ENCODE measurements around the gene CREB3L1.

Gene CREB3L1

GRCh38 chr11:46293066-46293465 is 15.6 kb downstream of the CREB3L1 start:
- no peak overlapping the region for H3K4me3 ChIP-seq (ENCODE audit: low read length)
- no peak for TF ChIP-seq CTCF (conservative IDR thresholded peaks at IDR 0.05; ENCODE audit: low read depth, low read length)
- DNase-seq (ENCODE audit: low read depth) = no peak

- DNase-seq (ENCODE audit: low read depth) = peak; percentile 78
- TF ChIP-seq CTCF (conservative IDR thresholded peaks at IDR 0.05; ENCODE audit: low read depth, low read length) = no peak
These were observed 16.2 kb downstream of the CREB3L1 start for GRCh38 chr11:46293641-46294103.

GRCh38 chr11:46294365-46295309 is 17.2 kb downstream of the CREB3L1 start:
- peak; percentile 12 for TF ChIP-seq CTCF (conservative IDR thresholded peaks at IDR 0.05; ENCODE audit: low read depth, low read length)
- H3K4me3 ChIP-seq (ENCODE audit: low read length) = peak overlapping the region; percentile 44
- DNase-seq (ENCODE audit: low read depth) = peak; percentile 81

More at GRCh38 chr11:46293641-46294103, 16.2 kb downstream of the CREB3L1 start:
- no peak overlapping the region for H3K4me3 ChIP-seq (ENCODE audit: low read length)

- H3K4me3 ChIP-seq (ENCODE audit: low read length) = peak overlapping the region; percentile 55
- TF ChIP-seq CTCF (conservative IDR thresholded peaks at IDR 0.05; ENCODE audit: low read depth, low read length) = no peak
- DNase-seq (ENCODE audit: low read depth) = no peak
These were observed 18.0 kb downstream of the CREB3L1 start for GRCh38 chr11:46295312-46296058.

- DNase-seq (ENCODE audit: low read depth) = no peak
- peak overlapping the region; percentile 55 for H3K4me3 ChIP-seq (ENCODE audit: low read length)
- TF ChIP-seq CTCF (conservative IDR thresholded peaks at IDR 0.05; ENCODE audit: low read depth, low read length) = no peak
These were observed 18.6 kb downstream of the CREB3L1 start for GRCh38 chr11:46296059-46296527.

GRCh38 chr11:46296528-46297448 is 19.3 kb downstream of the CREB3L1 start:
- peak; percentile 92 for DNase-seq (ENCODE audit: low read depth)
- peak; percentile 90 for TF ChIP-seq CTCF (conservative IDR thresholded peaks at IDR 0.05; ENCODE audit: low read depth, low read length)
- no peak overlapping the region for H3K4me3 ChIP-seq (ENCODE audit: low read length)

All from retinal pigment epithelial cell (primary cell).